ENCODE measurements around the gene ATOX1.
"Not testable (repeated sequence)": the region's sequence is repeated elsewhere in the genome, so short reads cannot be mapped to it uniquely, and the experiment has no call there.

Gene ATOX1

DNA sequence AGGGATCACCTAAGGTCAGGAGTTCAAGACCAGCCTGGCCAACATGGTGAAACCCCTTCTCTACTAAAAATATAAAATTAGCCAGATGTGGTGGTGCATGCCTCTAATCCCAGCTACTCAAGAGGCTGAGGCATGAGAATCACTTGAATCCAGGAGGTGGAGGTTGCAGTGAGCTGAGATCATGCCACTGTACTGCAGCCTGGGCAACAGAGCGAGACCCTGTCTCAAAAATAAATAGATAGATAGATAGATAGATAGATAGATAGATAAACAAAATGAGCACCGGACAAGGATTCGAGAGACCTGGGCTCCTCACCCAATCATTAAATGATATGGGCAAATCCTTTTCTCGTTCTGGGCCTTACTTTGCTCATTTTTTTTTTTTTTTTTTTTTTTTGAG is 60.4 kb downstream of the ATOX1 start:
- DNase-seq (ENCODE audit: low read depth, low spot score) = not testable (repeated sequence)

- no peak for DNase-seq (ENCODE audit: low read depth, low spot score)
Measured at GRCh38 chr5:151697452-151697851, 61.0 kb downstream of the ATOX1 start.

DNA sequence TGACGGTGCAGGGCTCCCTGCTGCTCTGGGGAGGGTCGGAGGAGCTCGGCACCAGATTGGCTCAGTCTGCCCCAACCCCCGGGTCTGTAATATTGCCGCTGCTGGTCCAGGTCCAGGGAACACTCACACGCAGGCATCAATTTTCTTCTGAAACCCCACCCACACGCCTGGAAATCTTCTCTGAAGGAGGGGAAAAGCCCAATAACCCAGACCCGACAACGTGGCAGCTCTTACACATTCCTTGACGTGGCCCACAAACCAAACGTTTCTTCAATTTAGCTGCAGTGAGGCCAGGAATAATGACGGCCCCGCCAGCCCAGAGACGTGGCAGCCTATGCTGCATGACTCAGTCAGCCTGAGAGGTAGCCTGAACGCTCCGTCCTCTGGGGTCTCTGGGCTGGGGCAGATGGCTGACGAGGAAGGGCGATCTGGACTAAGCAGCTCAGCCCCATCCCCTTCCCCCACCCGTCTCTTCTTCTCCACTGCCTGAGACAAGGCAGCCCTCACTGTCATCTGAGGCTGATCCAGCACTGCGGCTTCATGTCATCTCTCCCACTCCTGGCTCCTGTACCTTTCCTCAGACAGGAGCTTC is 61.9 kb downstream of the ATOX1 start:
- no peak for DNase-seq (ENCODE audit: low read depth, low spot score)

- DNase-seq (ENCODE audit: low read depth, low spot score) = no peak
Measured at GRCh38 chr5:151695464-151695863, 63.0 kb downstream of the ATOX1 start.

DNA sequence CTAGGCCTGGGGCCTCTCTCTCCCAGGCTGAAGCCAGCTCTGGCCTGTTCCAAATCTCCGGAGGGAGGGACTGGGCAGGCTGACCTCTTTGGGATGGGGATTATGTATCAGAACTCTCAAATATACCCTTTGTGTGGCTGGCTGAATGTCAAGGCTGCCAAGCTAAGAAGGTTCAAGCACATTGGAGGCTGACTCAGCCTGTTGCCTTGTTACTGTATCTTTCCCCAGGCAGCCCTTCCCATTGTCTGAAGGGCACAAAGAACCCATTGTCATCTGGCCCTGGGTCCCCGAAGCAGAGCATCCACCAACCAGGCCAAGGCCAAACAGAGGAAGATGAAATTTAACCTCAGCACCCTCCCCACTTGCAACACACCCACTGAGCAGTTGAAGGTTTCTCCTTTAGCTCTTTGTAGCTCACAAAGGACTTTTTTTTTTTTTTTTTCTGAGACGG is 64.4 kb downstream of the ATOX1 start:
- no peak for DNase-seq (ENCODE audit: low read depth, low spot score)
